CD4-positive, alpha-beta memory T cell (primary cell): Measurements from ENCODE around the gene EVL. TPM values are rescaled to one million over a fixed set of nuclear protein-coding genes. Genes with fewer than 3 reads are reported as not detected.

Experiments
- CTCF ChIA-PET: fragments of 350-600 bp; sonication (Branson Sonifier 250); formaldehyde crosslinking; loops from one replicate; lab custom pipeline; 2021; ENCODE audit warnings: inconsistent platforms; ENCODE audit not compliant: partially characterized antibody; lab: Charles Lee
- POLR2A ChIA-PET: fragments of 350-600 bp; sonication (Branson Sonifier 250); formaldehyde crosslinking; loops from one replicate; lab custom pipeline; 2021; ENCODE audit not compliant: partially characterized antibody; lab: Charles Lee
- DNase-seq, 5 donors: peaks; one replicate each; pipeline versions ENCODE4 v3.0.0 to v3.0.0-alpha.2; 2020 to 2022; ENCODE audit warnings: mixed read lengths in 1 of 5
- H3K27ac ChIP-seq: one replicate; pipeline ENCODE4 v1.7.0; 2013; ENCODE audit warnings: low read depth, low read length
- H3K27me3 ChIP-seq: 2 replicates; pipeline ENCODE4 v1.7.0; 2013; ENCODE audit warnings: mild to moderate bottlenecking, low read length, moderate library complexity; ENCODE audit not compliant: insufficient read depth
- H3K36me3 ChIP-seq: 2 replicates; pipeline ENCODE4 v1.7.0; 2013; ENCODE audit warnings: mild to moderate bottlenecking, low read length, moderate library complexity; ENCODE audit not compliant: insufficient read depth
- H3K4me1 ChIP-seq: 2 replicates; pipeline ENCODE4 v1.7.0; 2013; ENCODE audit warnings: mild to moderate bottlenecking, low read length, moderate library complexity; ENCODE audit not compliant: insufficient read depth
- H3K4me3 ChIP-seq, 2 donors: one replicate each; pipeline ENCODE4 v1.7.0; 2013; ENCODE audit warnings: low read length in 2 of 2, mild to moderate bottlenecking in 1 of 2
- H3K9me3 ChIP-seq, 2 donors: one replicate each; pipeline ENCODE4 v1.7.0; 2013; ENCODE audit warnings: low read length in 2 of 2, control low read depth in 1 of 2; ENCODE audit not compliant: control insufficient read depth in 1 of 2
- H3K27ac Mint-ChIP-seq, 7 donors: one replicate each; pipeline ENCODE4 v1.8.0; 2020 to 2021; ENCODE audit warnings: mixed read lengths in 7 of 7, mild to moderate bottlenecking in 6 of 7, inconsistent platforms in 3 of 7, moderate library complexity in 3 of 7
- H3K27me3 Mint-ChIP-seq, 2 donors: one replicate each; pipeline ENCODE4 v1.8.0; 2020 to 2021; ENCODE audit warnings: mixed read lengths in 2 of 2
- H3K36me3 Mint-ChIP-seq, 2 donors: one replicate each; pipeline ENCODE4 v1.8.0; 2020 to 2021; ENCODE audit warnings: mixed read lengths in 2 of 2, inconsistent platforms in 1 of 2, mild to moderate bottlenecking in 1 of 2
- H3K4me1 Mint-ChIP-seq, 4 donors: one replicate each; pipeline ENCODE4 v1.8.0; 2020 to 2021; ENCODE audit warnings: mixed read lengths in 4 of 4, mild to moderate bottlenecking in 1 of 4
- H3K4me3 Mint-ChIP-seq, 8 donors: one replicate each; pipeline ENCODE4 v1.8.0; 2020 to 2021; ENCODE audit warnings: mixed read lengths in 8 of 8, mild to moderate bottlenecking in 7 of 8, moderate library complexity in 6 of 8, inconsistent platforms in 3 of 8
- H3K9me3 Mint-ChIP-seq, 8 donors: one replicate each; pipeline ENCODE4 v1.8.0; 2020 to 2021; ENCODE audit warnings: mixed read lengths in 8 of 8, mild to moderate bottlenecking in 5 of 8, inconsistent platforms in 3 of 8, moderate library complexity in 1 of 8
- intact Hi-C: fragments of 100-400 bp; cut with micrococcal nuclease; formaldehyde crosslinking; loops from one replicate; pipeline ENCODE4 v1.15.1; 2023
- polyA plus RNA-seq, 2 donors: library from polyadenylated mRNA; unstranded; fragments of 300-500 nt; fragmentation: Illumina TruSeq; gene quantifications; one replicate each; pipeline ENCODE4 v1.2.3, GENCODE V29; 2021
- total RNA-seq, 2 experiments: library from RNA; stranded (reverse); gene quantifications; one replicate each; pipeline ENCODE4 v1.2.3, GENCODE V29; 2021

The EVL gene
- total and polyA plus RNA-seq, 4 experiments from 2014 or later = 81.8 to 1,352 (median 717) TPM

GRCh38 chr14:100049220-100049619 is 16.0 kb upstream of the EVL start:
- no peak overlapping the region for H3K4me3 Mint-ChIP-seq
- no peaks in the 10 kb centered on the region for H3K9me3 Mint-ChIP-seq
- H3K27ac Mint-ChIP-seq = peak overlapping the region in 1 of 7 donors; percentile 19
- intact Hi-C loops = no loop called here
- ChIA-PET CTCF (interaction anchor here (0.6 to 1.8 kb wide), 2 partner anchors 34 to 59 kb away, joined by 3 to 6 read pairs; no protein-coding TSS in a partner anchor), POLR2A (interaction anchor here (0.9 kb wide), 1 partner anchor 56 kb away, joined by 4 read pairs; no protein-coding TSS in a partner anchor)
- Histone ChIP-seq H3K36me3 (no peaks in the 10 kb centered on the region), H3K4me1 (no peaks in the 10 kb centered on the region), H3K4me3 (no peak overlapping the region), H3K27ac (no peak overlapping the region), H3K27me3 (no peaks in the 10 kb centered on the region), H3K9me3 (no peaks in the 10 kb centered on the region)
- DNase-seq = no peak
- H3K27me3 Mint-ChIP-seq = no peaks in the 10 kb centered on the region
- H3K36me3 Mint-ChIP-seq = no peaks in the 10 kb centered on the region
- peaks cover 4 to 13% (median 7%) of the 10 kb centered on the region in 4 donors for H3K4me1 Mint-ChIP-seq

GRCh38 chr14:100051103-100051502 is 14.1 kb upstream of the EVL start:
- Histone ChIP-seq H3K27me3 (no peaks in the 10 kb centered on the region), H3K36me3 (no peaks in the 10 kb centered on the region), H3K9me3 (no peaks in the 10 kb centered on the region), H3K27ac (no peak overlapping the region), H3K4me3 (no peak overlapping the region), H3K4me1 (no peaks in the 10 kb centered on the region)
- H3K4me1 Mint-ChIP-seq = peaks cover 4 to 13% (median 7%) of the 10 kb centered on the region in 4 donors
- H3K36me3 Mint-ChIP-seq = no peaks in the 10 kb centered on the region
- H3K9me3 Mint-ChIP-seq = peaks cover 0 to 2% (median 0%) of the 10 kb centered on the region in 8 donors
- H3K27me3 Mint-ChIP-seq = no peaks in the 10 kb centered on the region
- ChIA-PET POLR2A (interaction anchor here (0.9 to 1.4 kb wide), 3 partner anchors 12 to 17 kb away, joined by 3 to 5 read pairs (median 3); partner anchors contain the start of gene EVL), CTCF (interaction anchor here (1.0 to 2.0 kb wide), 5 partner anchors 31 to 142 kb away, joined by 3 to 8 read pairs (median 4); no protein-coding TSS in a partner anchor)
- peak overlapping the region in 1 of 7 donors; percentile 47 for H3K27ac Mint-ChIP-seq
- no peak overlapping the region for H3K4me3 Mint-ChIP-seq
- DNase-seq = no peak
- intact Hi-C loops = no loop called here

GRCh38 chr14:100051543-100051942 is 13.7 kb upstream of the EVL start:
- Histone ChIP-seq H3K27ac (no peak overlapping the region), H3K4me1 (no peaks in the 10 kb centered on the region), H3K27me3 (no peaks in the 10 kb centered on the region), H3K9me3 (no peaks in the 10 kb centered on the region), H3K4me3 (no peak overlapping the region), H3K36me3 (no peaks in the 10 kb centered on the region)
- H3K36me3 Mint-ChIP-seq = no peaks in the 10 kb centered on the region
- peak overlapping the region in 1 of 7 donors; percentile 47 for H3K27ac Mint-ChIP-seq
- ChIA-PET POLR2A (no interaction called here), CTCF (interaction anchor here (1.4 to 8.5 kb wide), 3 partner anchors 57 to 62 kb away, joined by 3 to 129 read pairs (median 8); no protein-coding TSS in a partner anchor)
- peaks cover 0 to 2% (median 0%) of the 10 kb centered on the region in 8 donors for H3K9me3 Mint-ChIP-seq
- no peak overlapping the region for H3K4me3 Mint-ChIP-seq
- intact Hi-C loops = no loop called here
- peaks cover 4 to 13% (median 8%) of the 10 kb centered on the region in 4 donors for H3K4me1 Mint-ChIP-seq
- DNase-seq = no peak
- no peaks in the 10 kb centered on the region for H3K27me3 Mint-ChIP-seq

- Mint-ChIP-seq H3K27ac (no peak overlapping the region), H3K9me3 (peaks cover 0 to 2% (median 0%) of the 10 kb centered on the region in 8 donors), H3K4me3 (no peak overlapping the region), H3K36me3 (no peaks in the 10 kb centered on the region), H3K27me3 (no peaks in the 10 kb centered on the region), H3K4me1 (peaks cover 10 to 25% (median 18%) of the 10 kb centered on the region in 4 donors)
- Histone ChIP-seq H3K36me3 (no peaks in the 10 kb centered on the region), H3K4me1 (peaks cover 12% of the 10 kb centered on the region), H3K4me3 (no peak overlapping the region), H3K27me3 (no peaks in the 10 kb centered on the region), H3K9me3 (no peaks in the 10 kb centered on the region), H3K27ac (no peak overlapping the region)
- ChIA-PET CTCF (interaction anchor here (0.6 to 8.5 kb wide), 4 partner anchors 18 to 195 kb away, joined by 3 to 129 read pairs (median 90); no protein-coding TSS in a partner anchor), POLR2A (interaction anchor here (1.4 to 8.0 kb wide), 2 partner anchors 16 to 140 kb away, joined by 4 to 165 read pairs; partner anchors contain the start of gene EVL)
- DNase-seq = no peak
- intact Hi-C loops = no loop called here
Measured at GRCh38 chr14:100052819-100053218, 12.4 kb upstream of the EVL start.

GRCh38 chr14:100054316-100055075 is 10.7 kb upstream of the EVL start:
- Histone ChIP-seq H3K9me3 (no peaks in the 10 kb centered on the region), H3K36me3 (no peaks in the 10 kb centered on the region), H3K4me1 (peaks cover 29% of the 10 kb centered on the region), H3K27ac (no peak overlapping the region), H3K27me3 (no peaks in the 10 kb centered on the region), H3K4me3 (no peak overlapping the region)
- intact Hi-C loops = no loop called here
- no peak overlapping the region for H3K27ac Mint-ChIP-seq
- H3K4me1 Mint-ChIP-seq = peaks cover 21 to 32% (median 29%) of the 10 kb centered on the region in 4 donors
- no peaks in the 10 kb centered on the region for H3K36me3 Mint-ChIP-seq
- no peaks in the 10 kb centered on the region for H3K27me3 Mint-ChIP-seq
- ChIA-PET CTCF (interaction anchor here (0.7 to 8.5 kb wide), 8 partner anchors 11 to 206 kb away, joined by 3 to 129 read pairs (median 48); partner anchors contain the start of gene EVL), POLR2A (interaction anchor here (0.8 to 22.7 kb wide), 4 partner anchors 14 to 138 kb away, joined by 3 to 941 read pairs (median 84); partner anchors contain the start of gene EVL)
- H3K9me3 Mint-ChIP-seq = peaks cover 0 to 2% (median 0%) of the 10 kb centered on the region in 8 donors
- DNase-seq = no peak
- no peak overlapping the region for H3K4me3 Mint-ChIP-seq

GRCh38 chr14:100056431-100056830 is 8.8 kb upstream of the EVL start:
- H3K36me3 ChIP-seq = no peaks in the 10 kb centered on the region
- H3K4me1 ChIP-seq = peaks cover 48% of the 10 kb centered on the region
- no peak overlapping the region for H3K27ac ChIP-seq
- no peak overlapping the region for H3K4me3 ChIP-seq
- Mint-ChIP-seq H3K27me3 (no peaks in the 10 kb centered on the region), H3K4me1 (peaks cover 32 to 50% (median 41%) of the 10 kb centered on the region in 4 donors), H3K9me3 (peaks cover 0 to 2% (median 0%) of the 10 kb centered on the region in 8 donors), H3K36me3 (no peaks in the 10 kb centered on the region), H3K4me3 (no peak overlapping the region), H3K27ac (peak overlapping the region in 5 of 7 donors; percentile 13 to 95 (median 94))
- ChIA-PET POLR2A (interaction anchor here (1.4 to 22.7 kb wide), 4 partner anchors 12 to 136 kb away, joined by 5 to 941 read pairs (median 86); partner anchors contain the start of gene EVL), CTCF (interaction anchor here (0.6 to 8.5 kb wide), 14 partner anchors 9 to 168 kb away, joined by 3 to 129 read pairs (median 4); partner anchors contain the start of gene EVL)
- intact Hi-C loops = loop anchor here (2.0 kb wide), 1 partner anchor 22 kb away; no protein-coding TSS in a partner anchor
- no peak for DNase-seq
- H3K27me3 ChIP-seq = no peaks in the 10 kb centered on the region
- H3K9me3 ChIP-seq = no peaks in the 10 kb centered on the region
